Measurements from ENCODE around the gene TRPM3. TPM values are rescaled to one million over a fixed set of nuclear protein-coding genes. Genes with fewer than 3 reads are reported as not detected.

Gene TRPM3
- total RNA-seq, 1 experiment from 2014 or later = not detected

DNA sequence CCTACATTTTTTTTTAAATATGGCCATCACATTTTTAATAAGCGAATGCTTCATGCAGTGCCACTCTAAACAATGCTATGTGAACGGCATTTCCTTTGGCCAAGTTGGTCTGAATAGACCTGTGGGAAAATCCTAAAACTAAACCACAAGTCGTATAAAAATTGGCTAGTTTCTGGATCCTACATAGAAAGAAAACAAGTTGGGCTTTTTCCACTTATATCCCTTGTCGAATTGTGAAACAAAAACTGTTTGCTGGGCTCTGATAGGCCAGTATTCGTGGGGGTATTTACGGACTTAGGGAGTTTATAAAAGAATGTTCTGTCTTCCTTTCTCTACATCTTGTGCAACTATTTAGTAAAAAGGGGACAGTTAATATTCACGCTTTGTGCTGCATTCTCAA lies 553.9 kb downstream of the TRPM3 start:
- H3K4me3 Mint-ChIP-seq (ENCODE audit: low read depth, unreplicated experiment) = no peak overlapping the region
- no TSS peak for BruUV-seq (replicated peaks)
- TF ChIP-seq, protein P1, sequence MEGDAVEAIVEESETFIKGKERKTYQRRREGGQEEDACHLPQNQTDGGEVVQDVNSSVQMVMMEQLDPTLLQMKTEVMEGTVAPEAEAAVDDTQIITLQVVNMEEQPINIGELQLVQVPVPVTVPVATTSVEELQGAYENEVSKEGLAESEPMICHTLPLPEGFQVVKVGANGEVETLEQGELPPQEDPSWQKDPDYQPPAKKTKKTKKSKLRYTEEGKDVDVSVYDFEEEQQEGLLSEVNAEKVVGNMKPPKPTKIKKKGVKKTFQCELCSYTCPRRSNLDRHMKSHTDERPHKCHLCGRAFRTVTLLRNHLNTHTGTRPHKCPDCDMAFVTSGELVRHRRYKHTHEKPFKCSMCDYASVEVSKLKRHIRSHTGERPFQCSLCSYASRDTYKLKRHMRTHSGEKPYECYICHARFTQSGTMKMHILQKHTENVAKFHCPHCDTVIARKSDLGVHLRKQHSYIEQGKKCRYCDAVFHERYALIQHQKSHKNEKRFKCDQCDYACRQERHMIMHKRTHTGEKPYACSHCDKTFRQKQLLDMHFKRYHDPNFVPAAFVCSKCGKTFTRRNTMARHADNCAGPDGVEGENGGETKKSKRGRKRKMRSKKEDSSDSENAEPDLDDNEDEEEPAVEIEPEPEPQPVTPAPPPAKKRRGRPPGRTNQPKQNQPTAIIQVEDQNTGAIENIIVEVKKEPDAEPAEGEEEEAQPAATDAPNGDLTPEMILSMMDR (IDR thresholded peaks at IDR 0.05; ENCODE audit: unreplicated experiment) = no peak
- H3K27ac Mint-ChIP-seq (ENCODE audit: unreplicated experiment) = no peak overlapping the region
- no peak for DNase-seq
- peaks cover 49% of the 10 kb centered on the region for H3K27me3 Mint-ChIP-seq (ENCODE audit: unreplicated experiment)
- no peaks in the 10 kb centered on the region for H3K4me1 Mint-ChIP-seq (ENCODE audit: low read depth, unreplicated experiment)
- H3K9me3 Mint-ChIP-seq (ENCODE audit: low read depth, unreplicated experiment) = no peaks in the 10 kb centered on the region
- no peaks in the 10 kb centered on the region for H3K36me3 Mint-ChIP-seq (ENCODE audit: insufficient read depth, unreplicated experiment)
- CTCF ChIA-PET = no interaction called here
- intact Hi-C loops (cut with micrococcal nuclease; ENCODE audit: unreplicated experiment) = no loop called here

DNA sequence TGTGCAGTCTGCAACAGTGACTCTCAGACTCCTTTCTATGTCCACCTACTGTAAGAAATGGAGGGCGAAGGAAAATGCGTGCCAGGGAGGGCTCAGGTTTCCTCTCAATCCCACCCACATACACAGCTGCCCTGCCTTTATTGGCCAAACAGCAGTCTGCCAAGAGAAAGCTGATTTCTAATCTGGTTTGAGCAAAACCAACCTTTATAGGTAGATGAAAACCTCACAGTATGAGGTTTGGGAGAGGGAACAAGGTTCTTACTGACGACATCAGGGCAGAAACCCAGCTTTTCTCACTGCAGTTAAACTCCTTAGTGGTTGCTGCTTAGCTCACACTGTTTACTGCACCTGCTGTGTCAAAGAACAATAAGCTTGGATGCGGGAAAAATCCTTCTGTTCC lies 554.7 kb downstream of the TRPM3 start:
- Mint-ChIP-seq H3K4me1 (ENCODE audit: low read depth, unreplicated experiment) (no peaks in the 10 kb centered on the region), H3K27ac (ENCODE audit: unreplicated experiment) (no peak overlapping the region), H3K27me3 (ENCODE audit: unreplicated experiment) (peaks cover 49% of the 10 kb centered on the region), H3K9me3 (ENCODE audit: low read depth, unreplicated experiment) (no peaks in the 10 kb centered on the region), H3K36me3 (ENCODE audit: insufficient read depth, unreplicated experiment) (no peaks in the 10 kb centered on the region), H3K4me3 (ENCODE audit: low read depth, unreplicated experiment) (no peak overlapping the region)
- no peak for DNase-seq
- CTCF ChIA-PET = no interaction called here
- TF ChIP-seq, protein P1 (IDR thresholded peaks at IDR 0.05; ENCODE audit: unreplicated experiment) = no peak
- no TSS peak for BruUV-seq (replicated peaks)
- intact Hi-C loops (cut with micrococcal nuclease; ENCODE audit: unreplicated experiment) = no loop called here

DNA sequence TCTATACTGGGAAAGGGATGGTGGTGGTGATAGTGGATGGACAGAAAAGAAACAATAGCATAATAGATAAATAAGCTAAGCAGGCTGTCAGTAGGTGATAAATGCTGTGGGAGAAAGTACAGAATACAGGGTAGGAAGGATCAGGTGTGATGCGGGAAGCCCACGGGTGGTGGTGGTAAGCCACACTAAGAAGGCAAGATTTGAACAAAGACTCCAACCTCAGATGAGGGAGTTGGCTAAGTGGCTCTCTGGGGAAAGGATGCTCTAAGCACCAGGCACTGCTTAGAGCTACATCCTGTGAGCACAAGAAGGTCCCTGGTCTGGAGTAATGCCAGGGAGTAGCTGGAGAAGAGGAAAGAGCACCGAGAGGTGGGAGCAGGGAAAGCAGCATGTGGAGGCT lies 555.4 kb downstream of the TRPM3 start:
- BruUV-seq (replicated peaks) = no TSS peak
- no peak for DNase-seq
- Mint-ChIP-seq H3K27ac (ENCODE audit: unreplicated experiment) (no peak overlapping the region), H3K27me3 (ENCODE audit: unreplicated experiment) (peaks cover 49% of the 10 kb centered on the region), H3K4me1 (ENCODE audit: low read depth, unreplicated experiment) (no peaks in the 10 kb centered on the region), H3K4me3 (ENCODE audit: low read depth, unreplicated experiment) (no peak overlapping the region), H3K36me3 (ENCODE audit: insufficient read depth, unreplicated experiment) (no peaks in the 10 kb centered on the region), H3K9me3 (ENCODE audit: low read depth, unreplicated experiment) (no peaks in the 10 kb centered on the region)
- intact Hi-C loops (cut with micrococcal nuclease; ENCODE audit: unreplicated experiment) = no loop called here
- CTCF ChIA-PET = no interaction called here
- TF ChIP-seq, protein P1 (IDR thresholded peaks at IDR 0.05; ENCODE audit: unreplicated experiment) = no peak

DNA sequence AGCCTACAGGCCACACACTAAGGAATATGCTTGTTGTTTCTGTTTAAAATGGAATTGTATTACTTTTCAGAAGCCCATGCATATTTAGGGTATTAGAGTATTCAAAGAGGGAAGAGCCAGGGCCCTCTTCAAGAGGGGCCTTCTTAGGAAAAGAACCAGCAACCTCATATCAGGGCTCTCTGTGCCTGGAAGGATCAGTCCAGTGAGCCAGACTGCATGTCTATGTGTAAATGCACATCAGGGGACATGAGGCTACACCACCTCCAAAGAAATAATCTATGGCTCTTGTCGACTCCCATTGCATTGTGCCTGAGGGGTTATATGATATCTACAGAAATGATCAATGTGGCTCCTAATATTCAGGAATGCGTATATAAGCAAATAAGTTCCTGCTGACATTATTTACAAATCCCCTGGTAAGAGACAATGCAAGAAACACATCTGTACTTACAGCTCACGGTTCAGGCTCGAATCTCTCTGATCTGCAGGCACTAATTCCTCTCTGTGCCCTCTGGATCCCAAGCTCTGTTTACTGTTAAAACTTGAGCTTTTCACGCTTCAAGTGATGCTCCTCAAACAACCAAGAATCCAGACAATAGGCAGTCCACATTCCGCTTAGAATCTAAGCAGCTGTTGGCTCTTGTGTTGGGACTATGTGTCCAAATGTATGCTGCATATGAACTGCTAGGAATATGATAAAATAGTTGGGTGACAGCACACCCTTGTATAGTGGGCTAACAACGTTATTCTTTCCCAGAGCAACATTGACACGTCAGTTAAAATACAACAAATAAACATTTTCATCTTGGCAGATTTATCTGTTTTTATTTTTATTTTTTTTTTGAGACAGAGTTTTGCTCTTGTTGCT lies 556.7 kb downstream of the TRPM3 start:
- H3K4me1 Mint-ChIP-seq (ENCODE audit: low read depth, unreplicated experiment) = no peaks in the 10 kb centered on the region
- no peaks in the 10 kb centered on the region for H3K36me3 Mint-ChIP-seq (ENCODE audit: insufficient read depth, unreplicated experiment)
- DNase-seq = no peak
- intact Hi-C loops (cut with micrococcal nuclease; ENCODE audit: unreplicated experiment) = no loop called here
- no peak overlapping the region for H3K4me3 Mint-ChIP-seq (ENCODE audit: low read depth, unreplicated experiment)
- no peaks in the 10 kb centered on the region for H3K9me3 Mint-ChIP-seq (ENCODE audit: low read depth, unreplicated experiment)
- CTCF ChIA-PET = no interaction called here
- H3K27me3 Mint-ChIP-seq (ENCODE audit: unreplicated experiment) = peaks cover 49% of the 10 kb centered on the region
- H3K27ac Mint-ChIP-seq (ENCODE audit: unreplicated experiment) = no peak overlapping the region
- BruUV-seq (replicated peaks) = no TSS peak
- TF ChIP-seq, protein P1 (IDR thresholded peaks at IDR 0.05; ENCODE audit: unreplicated experiment) = no peak
